Activated naive CD4-positive, alpha-beta T cell treated with anti-CD3 and anti-CD28 coated beads, Interleukin-2, amount 10 ng/mL, durations not matched to agents 7 days and 5 days (primary cell): ENCODE results near the gene VANGL2.

Source experiments
- CTCF ChIA-PET: fragments of 350-600 bp; sonication (Branson Sonifier 250); formaldehyde crosslinking; loops from one replicate; lab custom pipeline; 2021; ENCODE audit warnings: antibody characterized with exemption; lab: Charles Lee
- DNase-seq: peaks from one replicate; pipeline ENCODE4 v3.0.0-alpha.2; 2020
- H3K27ac Mint-ChIP-seq: one replicate; pipeline ENCODE4 v1.8.0; 2021; ENCODE audit warnings: mild to moderate bottlenecking, moderate library complexity, mixed read lengths
- H3K27me3 Mint-ChIP-seq: one replicate; pipeline ENCODE4 v1.8.0; 2021; ENCODE audit warnings: mild to moderate bottlenecking, mixed read lengths
- H3K36me3 Mint-ChIP-seq: one replicate; pipeline ENCODE4 v1.8.0; 2021; ENCODE audit warnings: mixed read lengths
- H3K4me1 Mint-ChIP-seq: one replicate; pipeline ENCODE4 v1.8.0; 2021; ENCODE audit warnings: mixed read lengths
- H3K4me3 Mint-ChIP-seq: one replicate; pipeline ENCODE4 v1.8.0; 2021; ENCODE audit warnings: mild to moderate bottlenecking, moderate library complexity, mixed read lengths
- H3K9me3 Mint-ChIP-seq: one replicate; pipeline ENCODE4 v1.8.0; 2021; ENCODE audit warnings: mixed read lengths

Gene VANGL2

DNA sequence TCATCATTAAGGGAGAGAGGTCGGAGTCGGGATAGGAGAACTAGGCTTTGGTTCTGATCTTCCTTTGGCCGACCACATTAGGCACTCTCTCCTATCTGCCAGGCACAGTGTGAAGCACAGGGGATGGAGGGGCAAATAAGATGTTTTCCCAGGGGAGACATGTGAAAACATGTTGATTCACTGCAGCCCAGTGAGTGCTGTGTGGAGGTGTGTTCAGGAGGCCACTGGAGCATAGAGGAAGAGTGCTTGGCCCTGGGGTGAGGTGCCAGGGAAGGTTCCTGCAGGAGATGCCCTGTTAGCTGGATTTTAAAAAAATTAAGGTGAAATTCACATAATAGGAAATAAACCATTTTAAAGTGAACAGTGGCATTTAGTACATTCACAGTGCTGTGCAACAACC, 3.7 kb downstream of the VANGL2 start:
- CTCF ChIA-PET, result no interaction called here
- Mint-ChIP-seq H3K9me3 (no peaks in the 10 kb centered on the region), H3K4me1 (peaks cover 2% of the 10 kb centered on the region), H3K36me3 (no peaks in the 10 kb centered on the region), H3K27ac (no peak overlapping the region), H3K4me3 (no peak overlapping the region), H3K27me3 (peaks cover 73% of the 10 kb centered on the region)
- DNase-seq, result no peak

- H3K4me1 Mint-ChIP-seq, result peaks cover 2% of the 10 kb centered on the region
- no peaks in the 10 kb centered on the region for H3K36me3 Mint-ChIP-seq
- peaks cover 73% of the 10 kb centered on the region for H3K27me3 Mint-ChIP-seq
- H3K9me3 Mint-ChIP-seq, result no peaks in the 10 kb centered on the region
- H3K4me3 Mint-ChIP-seq, result no peak overlapping the region
- CTCF ChIA-PET, result no interaction called here
- no peak for DNase-seq
- H3K27ac Mint-ChIP-seq, result no peak overlapping the region
Measured at GRCh38 chr1:160405331-160405877, 5.0 kb downstream of the VANGL2 start.

- CTCF ChIA-PET, result no interaction called here
- no peak for DNase-seq
- H3K4me1 Mint-ChIP-seq, result no peaks in the 10 kb centered on the region
- H3K9me3 Mint-ChIP-seq, result no peaks in the 10 kb centered on the region
- H3K27me3 Mint-ChIP-seq, result peaks cover 70% of the 10 kb centered on the region
- no peak overlapping the region for H3K27ac Mint-ChIP-seq
- no peaks in the 10 kb centered on the region for H3K36me3 Mint-ChIP-seq
- H3K4me3 Mint-ChIP-seq, result no peak overlapping the region
Measured at GRCh38 chr1:160406131-160406968, 6.0 kb downstream of the VANGL2 start.

GRCh38 chr1:160407839-160408801, 7.8 kb downstream of the VANGL2 start:
- H3K27ac Mint-ChIP-seq, result no peak overlapping the region
- peaks cover 60% of the 10 kb centered on the region for H3K27me3 Mint-ChIP-seq
- DNase-seq, result no peak
- CTCF ChIA-PET, result interaction anchor here (0.9 to 1.4 kb wide), 2 partner anchors 11 to 31 kb away, joined by 3 read pairs; no protein-coding TSS in a partner anchor
- H3K4me1 Mint-ChIP-seq, result no peaks in the 10 kb centered on the region
- no peaks in the 10 kb centered on the region for H3K9me3 Mint-ChIP-seq
- no peak overlapping the region for H3K4me3 Mint-ChIP-seq
- no peaks in the 10 kb centered on the region for H3K36me3 Mint-ChIP-seq

GRCh38 chr1:160408864-160409263, 8.5 kb downstream of the VANGL2 start:
- H3K9me3 Mint-ChIP-seq, result no peaks in the 10 kb centered on the region
- CTCF ChIA-PET, result interaction anchor here (1.4 kb wide), 1 partner anchor 11 kb away, joined by 3 read pairs; no protein-coding TSS in a partner anchor

GRCh38 chr1:160409486-160409885, 9.1 kb downstream of the VANGL2 start:
- Mint-ChIP-seq H3K27ac (no peak overlapping the region), H3K4me3 (no peak overlapping the region), H3K4me1 (no peaks in the 10 kb centered on the region), H3K27me3 (peaks cover 55% of the 10 kb centered on the region), H3K9me3 (no peaks in the 10 kb centered on the region), H3K36me3 (no peaks in the 10 kb centered on the region)
- CTCF ChIA-PET, result interaction anchor here (1.4 kb wide), 1 partner anchor 12 kb away, joined by 3 read pairs; no protein-coding TSS in a partner anchor
- DNase-seq, result no peak

More at GRCh38 chr1:160408864-160409263, 8.5 kb downstream of the VANGL2 start:
- H3K36me3 Mint-ChIP-seq, result no peaks in the 10 kb centered on the region
- no peak overlapping the region for H3K27ac Mint-ChIP-seq
- peaks cover 57% of the 10 kb centered on the region for H3K27me3 Mint-ChIP-seq
- no peak overlapping the region for H3K4me3 Mint-ChIP-seq
- H3K4me1 Mint-ChIP-seq, result no peaks in the 10 kb centered on the region
- DNase-seq, result no peak

- Mint-ChIP-seq H3K36me3 (no peaks in the 10 kb centered on the region), H3K9me3 (no peaks in the 10 kb centered on the region), H3K4me1 (no peaks in the 10 kb centered on the region), H3K27ac (no peak overlapping the region), H3K4me3 (no peak overlapping the region), H3K27me3 (peaks cover 45% of the 10 kb centered on the region)
- CTCF ChIA-PET, result no interaction called here
- DNase-seq, result no peak
Measured at GRCh38 chr1:160410406-160411005, 10.1 kb downstream of the VANGL2 start.

DNA sequence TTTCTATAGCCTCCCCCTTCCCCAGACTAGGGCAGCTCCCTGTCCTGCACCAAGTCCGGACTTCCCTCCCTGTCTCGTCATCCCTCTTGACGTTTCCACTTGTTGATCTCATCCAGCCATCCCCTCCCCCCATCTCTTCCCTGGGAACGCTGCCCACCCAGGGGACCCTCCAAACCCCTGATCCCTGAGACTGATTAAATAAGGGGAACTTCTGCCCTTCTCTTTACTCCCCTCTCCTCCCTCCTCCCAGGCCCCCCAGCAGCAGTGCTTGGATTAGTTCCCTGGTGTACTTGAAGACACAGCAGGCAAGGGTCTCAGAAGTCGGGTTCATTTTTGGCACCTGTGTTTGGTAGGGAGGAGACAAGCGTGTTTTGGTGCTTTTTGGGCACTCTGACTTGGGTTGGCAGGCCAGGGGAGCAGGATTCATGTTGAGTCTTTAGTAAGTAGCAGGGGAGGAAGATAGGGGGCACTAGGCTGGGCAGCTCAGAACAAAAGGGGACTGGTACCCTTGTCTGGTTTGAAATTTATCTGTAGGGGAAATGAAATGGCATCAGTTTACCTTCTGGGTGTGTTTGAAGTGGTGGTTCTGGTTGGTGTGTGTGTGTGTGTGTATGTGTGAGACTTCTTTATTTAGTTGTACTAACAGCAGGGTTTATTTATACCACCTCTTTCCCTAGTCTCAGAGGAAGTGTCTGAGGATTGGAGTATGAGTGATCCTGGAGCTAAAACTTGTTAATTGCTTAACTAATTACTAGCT, 11.1 kb downstream of the VANGL2 start:
- Mint-ChIP-seq H3K36me3 (no peaks in the 10 kb centered on the region), H3K9me3 (no peaks in the 10 kb centered on the region), H3K27ac (no peak overlapping the region), H3K4me1 (no peaks in the 10 kb centered on the region), H3K27me3 (peaks cover 45% of the 10 kb centered on the region), H3K4me3 (no peak overlapping the region)
- CTCF ChIA-PET, result interaction anchor here (0.6 kb wide), 1 partner anchor 251 kb away, joined by 4 read pairs; no protein-coding TSS in a partner anchor
- no peak for DNase-seq

GRCh38 chr1:160412028-160412362, 11.6 kb downstream of the VANGL2 start:
- Mint-ChIP-seq H3K9me3 (no peaks in the 10 kb centered on the region), H3K27ac (no peak overlapping the region), H3K36me3 (no peaks in the 10 kb centered on the region), H3K4me3 (no peak overlapping the region), H3K27me3 (peaks cover 50% of the 10 kb centered on the region), H3K4me1 (no peaks in the 10 kb centered on the region)
- CTCF ChIA-PET, result interaction anchor here (0.6 kb wide), 1 partner anchor 251 kb away, joined by 4 read pairs; no protein-coding TSS in a partner anchor
- no peak for DNase-seq

GRCh38 chr1:160413716-160414115, 13.4 kb downstream of the VANGL2 start:
- Mint-ChIP-seq H3K27ac (no peak overlapping the region), H3K27me3 (peaks cover 59% of the 10 kb centered on the region), H3K4me3 (no peak overlapping the region), H3K36me3 (no peaks in the 10 kb centered on the region), H3K9me3 (no peaks in the 10 kb centered on the region), H3K4me1 (no peaks in the 10 kb centered on the region)
- CTCF ChIA-PET, result no interaction called here
- DNase-seq, result no peak

GRCh38 chr1:160414881-160415280, 14.5 kb downstream of the VANGL2 start:
- peaks cover 61% of the 10 kb centered on the region for H3K27me3 Mint-ChIP-seq
- H3K36me3 Mint-ChIP-seq, result no peaks in the 10 kb centered on the region
- no peak overlapping the region for H3K27ac Mint-ChIP-seq
- no peaks in the 10 kb centered on the region for H3K4me1 Mint-ChIP-seq
- no peak overlapping the region for H3K4me3 Mint-ChIP-seq
- no peak for DNase-seq
- no peaks in the 10 kb centered on the region for H3K9me3 Mint-ChIP-seq
- CTCF ChIA-PET, result no interaction called here

GRCh38 chr1:160415696-160416290, 15.4 kb downstream of the VANGL2 start:
- H3K4me3 Mint-ChIP-seq, result no peak overlapping the region
- H3K27ac Mint-ChIP-seq, result no peak overlapping the region
- CTCF ChIA-PET, result interaction anchor here (1.0 to 1.3 kb wide), 2 partner anchors 39 to 314 kb away, joined by 3 read pairs; no protein-coding TSS in a partner anchor
- H3K9me3 Mint-ChIP-seq, result no peaks in the 10 kb centered on the region
- peaks cover 63% of the 10 kb centered on the region for H3K27me3 Mint-ChIP-seq
- no peaks in the 10 kb centered on the region for H3K36me3 Mint-ChIP-seq
- no peak for DNase-seq
- no peaks in the 10 kb centered on the region for H3K4me1 Mint-ChIP-seq

- H3K9me3 Mint-ChIP-seq, result no peaks in the 10 kb centered on the region
- no peak overlapping the region for H3K4me3 Mint-ChIP-seq
- H3K4me1 Mint-ChIP-seq, result no peaks in the 10 kb centered on the region
- H3K27me3 Mint-ChIP-seq, result peaks cover 65% of the 10 kb centered on the region
- no peaks in the 10 kb centered on the region for H3K36me3 Mint-ChIP-seq
- no peak for DNase-seq
- CTCF ChIA-PET, result interaction anchor here (1.0 to 1.3 kb wide), 2 partner anchors 40 to 315 kb away, joined by 3 read pairs; no protein-coding TSS in a partner anchor
- H3K27ac Mint-ChIP-seq, result no peak overlapping the region
Measured at GRCh38 chr1:160416369-160416768, 16.0 kb downstream of the VANGL2 start.
